Measurements from ENCODE around the gene PLEKHM1.

Gene PLEKHM1

GRCh38 chr17:45425984-45426413 is 64.5 kb downstream of the PLEKHM1 start:
- DNase-seq, result no peak

- no peak for DNase-seq
Observed at GRCh38 chr17:45425125-45425983, 65.2 kb downstream of the PLEKHM1 start.

DNA sequence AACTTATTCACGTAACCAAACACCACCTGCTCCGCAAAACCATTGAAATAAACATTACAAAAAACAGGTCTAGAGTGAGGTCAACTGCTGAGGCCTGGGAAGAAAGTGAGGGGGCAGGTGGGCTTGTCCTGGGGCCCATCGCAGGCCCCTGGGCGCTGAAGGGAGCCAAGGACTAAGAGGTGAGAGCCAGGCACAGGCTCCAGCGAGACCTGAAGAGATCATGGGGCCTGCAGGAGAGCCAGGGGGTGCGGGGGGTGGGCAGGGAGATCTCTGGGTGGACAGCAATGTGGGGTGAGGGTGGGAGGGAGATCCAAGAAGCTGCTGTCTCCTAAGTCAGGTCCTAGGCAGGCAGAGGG is 65.8 kb downstream of the PLEKHM1 start:
- no peak for DNase-seq

DNA sequence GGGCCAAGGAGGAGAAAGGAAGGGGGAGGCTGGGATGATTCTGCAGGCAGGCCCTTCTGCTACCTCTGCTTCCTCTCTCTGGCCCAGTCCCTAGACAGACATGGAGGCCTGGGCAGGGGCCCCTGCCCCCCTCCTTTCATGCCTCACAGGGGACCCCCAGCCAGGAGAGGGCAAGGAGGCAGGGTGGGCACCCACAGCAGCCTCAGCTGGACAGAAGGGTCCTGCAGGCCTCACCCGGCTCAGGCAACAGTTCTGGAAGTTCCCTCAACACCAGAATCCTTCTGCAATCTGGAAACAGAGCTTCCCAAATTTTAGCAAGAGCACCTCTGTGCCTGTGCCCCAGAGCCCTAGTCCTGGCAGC is 66.6 kb downstream of the PLEKHM1 start:
- no peak for DNase-seq

- DNase-seq, result no peak
Observed at GRCh38 chr17:45423304-45423974, 67.1 kb downstream of the PLEKHM1 start.

- DNase-seq, result no peak
Observed at GRCh38 chr17:45414990-45415881, 75.3 kb downstream of the PLEKHM1 start.

- DNase-seq, result no peak
Observed at GRCh38 chr17:45413498-45413923, 77.0 kb downstream of the PLEKHM1 start.

- no peak for DNase-seq
Observed at GRCh38 chr17:45411348-45412105, 79.0 kb downstream of the PLEKHM1 start.

DNA sequence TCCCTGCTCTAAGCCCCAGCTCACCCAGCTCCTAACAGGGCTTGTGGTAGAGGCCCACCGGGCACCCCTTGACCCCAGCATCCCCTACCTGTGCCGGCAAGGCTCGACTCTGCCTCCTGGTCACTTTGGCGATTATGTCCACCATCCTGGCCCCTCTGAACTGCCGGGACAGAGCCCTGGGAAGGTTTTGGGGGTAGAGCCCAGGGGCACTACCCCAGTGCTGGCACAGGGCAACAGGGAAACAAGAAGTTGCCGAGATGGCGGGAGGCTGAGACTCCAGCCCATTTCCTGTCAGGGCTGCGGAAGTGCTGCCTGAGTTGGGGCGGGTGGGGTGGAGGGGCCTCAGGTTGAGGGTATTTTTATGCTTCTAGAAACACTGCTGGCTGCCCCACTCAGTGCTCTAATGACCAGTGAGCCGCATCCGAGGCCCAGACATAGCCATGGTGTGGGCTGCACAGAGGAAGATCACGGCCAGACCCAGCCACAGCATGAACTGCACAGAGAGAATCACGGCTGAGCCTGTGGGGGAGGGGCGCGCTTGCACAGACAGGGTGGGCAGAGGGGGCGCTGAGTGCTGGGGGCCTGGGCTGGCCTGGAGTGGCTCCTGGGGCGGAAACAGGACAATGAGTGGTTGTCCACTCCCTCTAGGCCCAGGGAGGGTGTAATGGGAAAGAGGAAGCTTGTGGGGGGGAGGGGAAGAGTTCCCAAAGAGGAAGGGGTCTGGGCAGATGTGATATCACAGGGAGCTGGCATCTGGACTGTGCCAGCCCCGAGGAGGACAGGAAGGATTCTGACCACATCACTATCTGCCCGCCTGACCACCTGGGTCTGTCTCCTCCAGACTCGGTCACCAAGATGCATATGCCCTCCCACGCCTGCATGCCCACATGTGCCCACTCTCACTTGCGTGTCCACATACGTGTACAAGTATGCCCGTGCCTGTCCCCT is 80.1 kb downstream of the PLEKHM1 start:
- peak; percentile 59 for DNase-seq

GRCh38 chr17:45409659-45410076 is 80.9 kb downstream of the PLEKHM1 start:
- DNase-seq, result no peak

GRCh38 chr17:45408611-45409421 is 81.7 kb downstream of the PLEKHM1 start:
- no peak for DNase-seq

DNA sequence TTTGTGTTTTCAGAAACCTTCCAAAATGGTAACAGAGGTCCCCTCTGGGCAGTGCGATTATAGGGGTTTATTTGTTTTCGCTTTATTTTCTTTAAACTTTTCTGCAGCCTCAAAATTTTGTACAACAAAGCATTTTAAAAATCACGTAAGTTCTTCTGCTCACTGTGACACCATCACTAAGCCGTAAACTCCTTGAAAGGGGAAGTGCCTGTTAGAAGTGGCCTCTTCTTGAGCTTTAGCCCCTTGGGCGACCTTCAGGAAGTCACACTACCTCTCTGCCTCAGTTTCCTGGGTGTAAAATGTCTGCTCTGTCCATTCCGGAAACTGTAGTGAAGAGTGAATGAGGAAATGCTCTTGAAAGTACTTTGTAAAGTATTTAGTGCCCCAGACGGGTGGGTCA is 84.4 kb downstream of the PLEKHM1 start:
- no peak for DNase-seq

- DNase-seq, result no peak
Observed at GRCh38 chr17:45405250-45406086, 85.1 kb downstream of the PLEKHM1 start.

- DNase-seq, result no peak
Observed at GRCh38 chr17:45404870-45405249, 85.7 kb downstream of the PLEKHM1 start.

DNA sequence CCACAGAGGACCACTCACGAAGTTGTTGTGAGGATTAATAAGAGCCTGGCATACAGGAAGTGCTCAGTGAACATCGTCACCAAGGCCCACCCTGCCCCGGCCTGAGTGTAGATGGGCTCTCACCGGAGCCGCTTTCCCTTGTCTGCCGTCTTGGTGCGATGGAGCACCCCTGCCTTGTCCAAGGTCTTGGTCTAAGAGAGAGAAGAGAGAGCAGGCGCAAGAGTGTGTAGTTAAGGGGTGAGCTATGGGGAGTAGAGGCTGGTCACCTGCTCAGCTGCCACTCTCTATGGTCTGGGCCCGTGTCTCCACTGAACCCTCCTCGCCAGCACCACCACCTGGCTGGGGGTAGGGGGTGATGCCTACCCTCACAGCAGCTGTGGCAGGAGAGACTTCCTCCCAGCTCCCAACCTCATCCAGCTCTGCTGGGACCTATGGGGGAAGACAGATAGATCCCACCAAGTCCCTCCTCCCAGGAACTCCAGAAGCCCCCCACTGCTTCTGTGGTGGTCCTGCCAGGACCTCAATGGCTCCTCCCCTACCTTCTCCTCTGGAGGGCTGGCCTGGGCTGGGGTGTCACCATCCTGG is 86.5 kb downstream of the PLEKHM1 start:
- DNase-seq, result no peak

DNA sequence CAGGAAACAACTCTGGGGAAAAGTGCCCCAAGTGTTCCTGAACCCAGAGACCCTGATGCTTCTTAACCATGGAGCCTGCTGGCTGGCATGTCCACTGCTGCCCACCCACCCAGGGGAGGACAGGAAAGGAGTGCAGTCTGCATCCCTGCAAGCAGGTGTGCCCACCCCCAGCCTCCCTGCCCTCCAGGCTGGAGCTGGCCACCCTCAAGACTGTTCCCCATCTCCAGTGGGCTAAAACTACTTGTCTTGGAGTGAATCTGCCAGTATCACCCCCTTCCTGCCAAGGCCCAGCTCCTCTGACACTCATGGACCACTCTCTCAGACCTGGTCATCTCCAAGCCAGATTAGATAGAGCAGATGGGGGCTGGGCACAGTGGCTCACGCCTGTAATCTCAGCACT is 87.6 kb downstream of the PLEKHM1 start:
- no peak for DNase-seq

DNA sequence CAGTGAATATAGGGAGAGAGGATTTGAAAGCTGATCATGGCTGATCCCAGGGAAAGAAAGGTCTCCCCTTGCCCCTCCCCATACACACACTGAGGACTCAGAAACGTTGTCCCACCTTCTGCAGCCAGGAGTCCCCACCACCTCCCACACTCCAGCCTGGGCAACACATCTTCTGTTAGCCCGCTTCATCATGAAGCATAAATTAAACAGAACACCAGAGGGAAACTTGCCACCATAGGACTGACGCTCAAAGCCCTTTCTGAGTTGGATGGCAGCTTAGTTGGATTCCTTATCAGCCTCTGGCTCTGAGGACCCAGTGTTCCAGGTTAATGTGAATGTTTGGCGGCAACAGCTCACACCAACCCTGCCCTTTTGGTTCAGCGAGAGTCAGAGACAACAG is 91.7 kb downstream of the PLEKHM1 start:
- DNase-seq, result no peak

DNA sequence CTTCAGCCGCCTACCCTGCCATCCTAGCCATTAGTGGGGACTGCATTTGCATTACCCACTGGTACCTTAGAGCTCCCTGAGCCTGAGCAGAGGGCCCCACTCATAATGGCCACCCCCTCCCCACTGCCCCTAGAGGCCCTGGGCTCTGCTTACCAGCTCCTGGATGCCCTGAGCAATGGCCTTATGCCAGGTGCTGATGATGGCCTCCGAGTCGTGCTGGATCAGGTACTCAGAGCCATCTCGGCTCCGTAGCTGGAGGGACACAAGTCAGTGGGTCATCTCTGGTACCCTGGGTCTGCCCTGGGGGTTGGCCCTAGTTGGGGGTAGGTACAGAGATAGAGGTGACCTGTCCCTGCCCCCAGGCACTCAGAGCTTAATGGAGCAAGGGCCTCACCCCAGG is 92.7 kb downstream of the PLEKHM1 start:
- DNase-seq, result no peak

DNA sequence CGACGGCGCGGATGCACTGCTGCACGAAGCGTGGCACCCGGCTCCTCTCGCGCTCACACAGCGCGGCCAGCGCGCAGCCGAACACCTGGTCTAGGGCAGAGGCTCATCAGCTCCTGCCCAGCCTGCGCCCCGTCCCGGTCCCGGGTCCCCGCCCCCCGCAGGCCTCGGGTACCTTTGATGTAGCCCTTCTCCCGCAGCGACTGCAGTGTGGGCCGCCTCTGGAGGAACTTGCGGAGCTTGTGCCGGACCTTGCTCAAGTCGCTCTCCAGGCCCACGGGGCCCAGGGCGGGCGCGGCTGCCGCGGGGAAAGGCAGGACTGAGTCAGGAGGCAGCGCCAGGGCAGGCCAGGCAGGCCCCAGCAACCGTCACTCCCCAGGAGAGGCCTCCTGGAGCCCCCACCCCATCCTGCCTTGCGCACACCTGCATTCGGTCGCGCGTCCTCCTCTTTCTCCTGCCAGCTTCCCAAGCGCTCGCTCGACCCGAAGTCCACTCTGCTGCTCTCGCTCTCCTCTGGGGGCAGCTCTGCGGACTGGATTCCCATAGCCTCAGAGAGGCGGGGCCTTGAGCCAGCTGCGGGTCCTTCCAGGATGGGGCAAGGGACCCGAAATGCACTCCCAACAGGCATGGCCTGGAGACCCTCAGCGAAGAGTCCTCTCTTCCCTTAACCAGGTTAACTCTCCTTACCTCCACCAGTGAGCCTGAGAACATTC is 93.9 kb downstream of the PLEKHM1 start:
- DNase-seq, result no peak

All from stimulated activated CD4-positive, alpha-beta T cell treated with anti-CD3 and anti-CD28 coated beads, Interleukin-1b, Interleukin-23, amount 100 ng/mL, for 48 hours (primary cell).